Liver (tissue), 9 donors: ENCODE measurements around the gene POU2F3. TPM values are rescaled to one million over a fixed set of nuclear protein-coding genes. Genes with fewer than 3 reads are reported as not detected.

ENCODE experiments used
- DNase-seq: peaks from one replicate; pipeline ENCODE4 v3.0.0-alpha.2; 2017; ENCODE audit warnings: low spot score
- H3K27ac ChIP-seq, 2 donors: one replicate each; pipeline ENCODE4 v1.7.0; 2013; ENCODE audit warnings: inconsistent platforms in 2 of 2, low read length in 2 of 2, control low read depth in 1 of 2, low read depth in 1 of 2, mild to moderate bottlenecking in 1 of 2
- H3K27me3 ChIP-seq, 4 donors: one replicate each; pipeline versions ENCODE4 v1.6.1 to v1.7.0; 2013; ENCODE audit warnings: low read length in 3 of 4, inconsistent platforms in 1 of 4, mild to moderate bottlenecking in 1 of 4, moderate library complexity in 1 of 4; ENCODE audit not compliant: control insufficient read depth in 4 of 4, insufficient read depth in 4 of 4
- H3K36me3 ChIP-seq, 4 donors: one replicate each; pipeline versions ENCODE4 v1.6.1 to v1.7.0; 2013; ENCODE audit warnings: low read length in 3 of 4, mild to moderate bottlenecking in 3 of 4, low read depth in 1 of 4, moderate library complexity in 1 of 4; ENCODE audit not compliant: control insufficient read depth in 4 of 4, insufficient read depth in 3 of 4
- H3K4me1 ChIP-seq, 4 donors: one replicate each; pipeline versions ENCODE4 v1.6.1 to v1.7.0; 2013; ENCODE audit warnings: low read length in 3 of 4, mild to moderate bottlenecking in 3 of 4, moderate library complexity in 1 of 4; ENCODE audit not compliant: control insufficient read depth in 4 of 4, insufficient read depth in 4 of 4
- H3K4me3 ChIP-seq, 3 donors: one replicate each; pipeline versions ENCODE4 v1.6.1 to v1.7.0; 2013; ENCODE audit warnings: low read length in 3 of 3, control low read depth in 1 of 3, low read depth in 1 of 3, mild to moderate bottlenecking in 1 of 3
- H3K9ac ChIP-seq, 2 donors: one replicate each; pipeline ENCODE4 v1.7.0; 2013; ENCODE audit warnings: low read length in 2 of 2, mild to moderate bottlenecking in 2 of 2, moderate library complexity in 2 of 2, control low read depth in 1 of 2, low read depth in 1 of 2
- H3K9me3 ChIP-seq, 4 donors: one replicate each; pipeline versions ENCODE4 v1.6.1 to v1.7.0; 2013; ENCODE audit warnings: low read length in 3 of 4; ENCODE audit not compliant: control insufficient read depth in 4 of 4
- ATF3 ChIP-seq: IDR thresholded peaks from 2 replicates; pipeline ENCODE4 v1.6.1; 2016; ENCODE audit warnings: antibody characterized with exemption
- CTCF ChIP-seq: fragments of 150-350 bp; IDR thresholded peaks from 2 replicates; pipeline ENCODE4 v1.5.1; 2017; ENCODE audit warnings: improper control_type of control experiment, low read depth, low read length; ENCODE audit not compliant: missing input control
- EGR1 ChIP-seq, 2 donors: IDR thresholded peaks; 2 replicates each; pipeline ENCODE4 v1.6.1; 2016 to 2018; ENCODE audit warnings: antibody characterized with exemption in 2 of 2, low read depth in 2 of 2
- FOXA1 ChIP-seq: IDR thresholded peaks from 2 replicates; pipeline ENCODE4 v1.6.1; 2016; ENCODE audit warnings: antibody characterized with exemption
- FOXA2 ChIP-seq: IDR thresholded peaks from 2 replicates; pipeline ENCODE4 v1.6.1; 2016; ENCODE audit warnings: antibody characterized with exemption
- GABPA ChIP-seq, 2 donors: IDR thresholded peaks in 1 of 2; conservative IDR thresholded peaks in 1 of 2; 2 replicates each; pipeline ENCODE4 v1.6.1; 2016; ENCODE audit warnings: antibody characterized with exemption in 2 of 2, mild to moderate bottlenecking in 1 of 2, moderate library complexity in 1 of 2
- HNF4A ChIP-seq, 2 donors: conservative IDR thresholded peaks; 2 replicates each; pipeline ENCODE4 v1.6.1; 2016; ENCODE audit warnings: antibody characterized with exemption in 2 of 2, mild to moderate bottlenecking in 2 of 2
- HNF4G ChIP-seq: IDR thresholded peaks from 2 replicates; pipeline ENCODE4 v1.6.1; 2016; ENCODE audit warnings: antibody characterized with exemption
- JUND ChIP-seq, 2 donors: IDR thresholded peaks; 2 replicates each; pipeline ENCODE4 v1.6.1; 2016; ENCODE audit warnings: antibody characterized with exemption in 2 of 2
- MAX ChIP-seq: IDR thresholded peaks from 2 replicates; pipeline ENCODE4 v1.6.1; 2016; ENCODE audit warnings: antibody characterized with exemption
- RAD21 ChIP-seq, 2 donors: IDR thresholded peaks; 2 replicates each; pipeline ENCODE4 v1.6.1; 2016; ENCODE audit warnings: antibody characterized with exemption in 2 of 2, mild to moderate bottlenecking in 2 of 2
- REST ChIP-seq: IDR thresholded peaks from 2 replicates; pipeline ENCODE4 v1.6.1; 2016; ENCODE audit warnings: antibody characterized with exemption, mild to moderate bottlenecking
- SP1 ChIP-seq: IDR thresholded peaks from 2 replicates; pipeline ENCODE4 v1.6.1; 2018; ENCODE audit warnings: antibody characterized with exemption, mild to moderate bottlenecking
- ZBTB33 ChIP-seq: IDR thresholded peaks from 2 replicates; pipeline ENCODE4 v1.6.1; 2016; ENCODE audit warnings: antibody characterized with exemption
- WGBS: extraction: QIAGEN DNeasy Blood & Tissue Kit; methylation state at CpG from one replicate; pipeline ENCODE4 v1.1.7; 2013; 5-methylcytosine and 5-hydroxymethylcytosine counted together
- polyA plus RNA-seq, 2 donors: library from polyadenylated mRNA; stranded (reverse) in 1 of 2; unstranded in 1 of 2; fragments of 200-250 nt in 1 of 2; fragments of >200 nt in 1 of 2; fragmentation: Nextera tagmentation in 1 of 2; extraction: Ambion mirVana in 1 of 2; gene quantifications; one replicate each; pipeline versions ENCODE4 v1.2.1 to v1.2.3, GENCODE V29; 2013 to 2015
- total RNA-seq, 2 donors: library from RNA; depleted of rRNA; stranded (reverse); fragments of >200 nt; gene quantifications; one replicate each; pipeline ENCODE4 v1.2.3, GENCODE V29; 2014
- donor health status: healthy.
- donor health status: healthy.
- donor health status: healthy.
- donor health status: healthy.
- donor health status: healthy.

Gene POU2F3
- total and polyA plus RNA-seq, 4 donors, result not detected

- no peak for TF ChIP-seq MAX
- no peak for TF ChIP-seq EGR1 (IDR thresholded peaks at IDR 0.05; ENCODE audit: low read depth in 2 of 2)
- no peak for TF ChIP-seq FOXA1
- no peak for TF ChIP-seq ZBTB33
- TF ChIP-seq HNF4G, result no peak
Observed at GRCh38 chr11:120226242-120226641, 13.7 kb upstream of the POU2F3 start (continued).

- no peak overlapping the region for H3K27ac ChIP-seq
- no peaks in the 10 kb centered on the region for H3K27me3 ChIP-seq
- TF ChIP-seq REST (no peak), SP1 (no peak), RAD21 (IDR thresholded peaks at IDR 0.05) (no peak), CTCF (no peak)
- H3K4me3 ChIP-seq, result no peak overlapping the region
- H3K9ac ChIP-seq, result no peak overlapping the region
- peaks cover 9 to 44% (median 35%) of the 10 kb centered on the region in 4 donors for H3K36me3 ChIP-seq
- 79% methylated on average over 13 of the region's 13 CpGs for WGBS
- no peak for DNase-seq
- H3K4me1 ChIP-seq, result peaks cover 1 to 30% (median 11%) of the 10 kb centered on the region in 4 donors
- H3K9me3 ChIP-seq, result no peaks in the 10 kb centered on the region
Observed at GRCh38 chr11:120226714-120227113, 13.2 kb upstream of the POU2F3 start.

GRCh38 chr11:120227228-120227852 is 12.6 kb upstream of the POU2F3 start:
- no peak overlapping the region for H3K4me3 ChIP-seq
- H3K9me3 ChIP-seq, result no peaks in the 10 kb centered on the region
- H3K36me3 ChIP-seq, result peaks cover 9 to 44% (median 33%) of the 10 kb centered on the region in 4 donors
- H3K9ac ChIP-seq, result no peak overlapping the region
- 94% methylated on average over 5 of the region's 5 CpGs for WGBS
- H3K27me3 ChIP-seq, result no peaks in the 10 kb centered on the region
- peaks cover 1 to 30% (median 10%) of the 10 kb centered on the region in 4 donors for H3K4me1 ChIP-seq
- TF ChIP-seq ATF3 (no peak), SP1 (no peak), REST (no peak), ZBTB33 (no peak), MAX (no peak), RAD21 (IDR thresholded peaks at IDR 0.05) (no peak), GABPA (IDR thresholded peaks at IDR 0.05 in 1 of 2, conservative IDR thresholded peaks at IDR 0.05 in 1 of 2) (no peak), JUND (IDR thresholded peaks at IDR 0.05) (no peak), EGR1 (IDR thresholded peaks at IDR 0.05; ENCODE audit: low read depth in 2 of 2) (no peak), HNF4G (no peak), HNF4A (conservative IDR thresholded peaks at IDR 0.05) (no peak), FOXA2 (no peak)
- DNase-seq, result no peak
- no peak overlapping the region for H3K27ac ChIP-seq
